ENCODE measurements around the gene PIK3R1. TPM values are rescaled to one million over a fixed set of nuclear protein-coding genes. Genes with fewer than 3 reads are reported as not detected.

PIK3R1 gene
- total and polyA plus RNA-seq, 8 donors = 9.2 to 280 (median 52.3) TPM

- Histone ChIP-seq H3K27ac (peak overlapping the region in 2 of 5 donors; percentile 43 to 65), H3K9me3 (no peaks in the 10 kb centered on the region), H3K36me3 (no peaks in the 10 kb centered on the region), H3K4me1 (peaks cover 0 to 22% (median 3%) of the 10 kb centered on the region in 4 donors), H3K4me3 (no peak overlapping the region), H3K27me3 (no peaks in the 10 kb centered on the region)
- intact Hi-C loops (cut with DNase I; ENCODE audit: low total_unique reads) = no loop called here
- peak in 2 of 3 donors; percentile 23 to 49 for TF ChIP-seq POLR2AphosphoS5 (IDR thresholded peaks at IDR 0.05)
- no peak for TF ChIP-seq EP300 (IDR thresholded peaks at IDR 0.05)
- DNase-seq = peak in 1 of 2 donors; percentile 44
- WGBS, 5 donors = 34 to 74% (median 42%) methylated on average over 4 of the region's 4 CpGs
Measured at GRCh38 chr5:68344447-68345111, 129.0 kb downstream of the PIK3R1 start.

GRCh38 chr5:68345171-68345570 is 129.6 kb downstream of the PIK3R1 start:
- WGBS, 5 donors = 89 to 95% (median 90%) methylated on average over 3 of the region's 3 CpGs
- H3K4me3 ChIP-seq = no peak overlapping the region
- H3K36me3 ChIP-seq = no peaks in the 10 kb centered on the region
- no peak for DNase-seq
- peak overlapping the region in 1 of 5 donors; percentile 43 for H3K27ac ChIP-seq
- no peaks in the 10 kb centered on the region for H3K9me3 ChIP-seq
- intact Hi-C loops (cut with DNase I; ENCODE audit: low total_unique reads) = no loop called here
- TF ChIP-seq POLR2AphosphoS5 (IDR thresholded peaks at IDR 0.05) (no peak), EP300 (IDR thresholded peaks at IDR 0.05) (no peak), POLR2A (IDR thresholded peaks at IDR 0.05) (no peak)
- TF ChIP-seq, protein P1, sequence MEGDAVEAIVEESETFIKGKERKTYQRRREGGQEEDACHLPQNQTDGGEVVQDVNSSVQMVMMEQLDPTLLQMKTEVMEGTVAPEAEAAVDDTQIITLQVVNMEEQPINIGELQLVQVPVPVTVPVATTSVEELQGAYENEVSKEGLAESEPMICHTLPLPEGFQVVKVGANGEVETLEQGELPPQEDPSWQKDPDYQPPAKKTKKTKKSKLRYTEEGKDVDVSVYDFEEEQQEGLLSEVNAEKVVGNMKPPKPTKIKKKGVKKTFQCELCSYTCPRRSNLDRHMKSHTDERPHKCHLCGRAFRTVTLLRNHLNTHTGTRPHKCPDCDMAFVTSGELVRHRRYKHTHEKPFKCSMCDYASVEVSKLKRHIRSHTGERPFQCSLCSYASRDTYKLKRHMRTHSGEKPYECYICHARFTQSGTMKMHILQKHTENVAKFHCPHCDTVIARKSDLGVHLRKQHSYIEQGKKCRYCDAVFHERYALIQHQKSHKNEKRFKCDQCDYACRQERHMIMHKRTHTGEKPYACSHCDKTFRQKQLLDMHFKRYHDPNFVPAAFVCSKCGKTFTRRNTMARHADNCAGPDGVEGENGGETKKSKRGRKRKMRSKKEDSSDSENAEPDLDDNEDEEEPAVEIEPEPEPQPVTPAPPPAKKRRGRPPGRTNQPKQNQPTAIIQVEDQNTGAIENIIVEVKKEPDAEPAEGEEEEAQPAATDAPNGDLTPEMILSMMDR (IDR thresholded peaks at IDR 0.05) = no peak
- H3K4me1 ChIP-seq = peaks cover 0 to 22% (median 3%) of the 10 kb centered on the region in 4 donors
- no peaks in the 10 kb centered on the region for H3K27me3 ChIP-seq

- WGBS, 5 donors = 44 to 59% (median 51%) methylated on average over 1 of the region's 1 CpG
Measured at GRCh38 chr5:68345582-68345981, 130.0 kb downstream of the PIK3R1 start.

GRCh38 chr5:68347536-68347935 is 132.0 kb downstream of the PIK3R1 start:
- Histone ChIP-seq H3K9me3 (no peaks in the 10 kb centered on the region), H3K27me3 (no peaks in the 10 kb centered on the region), H3K36me3 (no peaks in the 10 kb centered on the region), H3K4me1 (peaks cover 0 to 22% (median 3%) of the 10 kb centered on the region in 4 donors), H3K27ac (no peak overlapping the region), H3K4me3 (no peak overlapping the region)
- no peak for DNase-seq
- TF ChIP-seq POLR2AphosphoS5 (IDR thresholded peaks at IDR 0.05) (no peak), POLR2A (IDR thresholded peaks at IDR 0.05) (no peak), EP300 (IDR thresholded peaks at IDR 0.05) (no peak)
- TF ChIP-seq, protein P1 (IDR thresholded peaks at IDR 0.05) = no peak
- 95 to 97% (median 96%) methylated on average over 2 of the region's 2 CpGs for WGBS, 5 donors
- intact Hi-C loops (cut with DNase I; ENCODE audit: low total_unique reads) = no loop called here

More at GRCh38 chr5:68345582-68345981, 130.0 kb downstream of the PIK3R1 start:
- Histone ChIP-seq H3K4me1 (peaks cover 0 to 22% (median 3%) of the 10 kb centered on the region in 4 donors), H3K27ac (no peak overlapping the region), H3K27me3 (no peaks in the 10 kb centered on the region), H3K36me3 (no peaks in the 10 kb centered on the region), H3K9me3 (no peaks in the 10 kb centered on the region), H3K4me3 (no peak overlapping the region)
- TF ChIP-seq, protein P1 (IDR thresholded peaks at IDR 0.05) = no peak
- no peak for TF ChIP-seq POLR2AphosphoS5 (IDR thresholded peaks at IDR 0.05)
- no peak for TF ChIP-seq EP300 (IDR thresholded peaks at IDR 0.05)
- TF ChIP-seq POLR2A (IDR thresholded peaks at IDR 0.05) = no peak
- no peak for DNase-seq
- intact Hi-C loops (cut with DNase I; ENCODE audit: low total_unique reads) = no loop called here

Data from stomach (tissue), 9 donors.